ENCODE results near the gene EVPL. TPM values are rescaled to one million over a fixed set of nuclear protein-coding genes. Genes with fewer than 3 reads are reported as not detected.

EVPL gene
- total and polyA plus RNA-seq, 2 of the 13 experiments (the other 11 are each of a cell fraction or from before 2014, with no cell fraction given) = 2.1 to 8.2 TPM

DNA sequence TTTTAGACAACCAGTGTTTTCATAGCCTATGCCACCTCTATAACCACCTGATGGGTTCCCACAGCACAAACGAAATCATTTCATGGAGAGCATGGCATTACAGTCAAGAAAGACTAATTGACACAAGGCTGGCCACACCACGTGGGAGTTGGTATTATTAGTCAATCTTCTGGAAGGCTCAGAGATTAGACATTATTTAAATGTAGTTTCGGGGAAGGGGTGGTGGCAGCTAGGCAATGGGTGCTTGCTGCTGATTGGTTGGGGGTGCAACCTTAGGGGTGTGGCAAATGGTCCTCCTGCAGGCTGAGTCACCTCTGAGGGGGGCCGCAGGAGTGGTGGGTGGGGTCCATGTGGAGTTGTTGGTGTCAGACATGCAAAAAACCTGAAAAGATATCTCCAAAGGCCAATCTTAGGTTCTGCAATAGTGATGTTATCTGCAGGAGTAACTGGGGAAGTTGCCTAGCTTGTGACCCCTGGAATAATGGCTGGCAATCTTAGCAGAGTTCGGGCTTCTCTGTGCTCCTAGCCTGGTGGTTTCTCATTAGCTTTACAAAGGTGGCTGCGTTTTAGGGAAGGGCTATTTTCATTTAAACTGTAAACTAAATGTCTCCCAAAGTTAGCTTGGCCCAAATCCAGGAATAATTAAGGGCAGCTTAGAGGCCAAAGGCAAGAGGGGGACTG is 43.5 kb downstream of the EVPL start:
- ChIA-PET POLR2A (interaction anchor here (1.0 to 11.5 kb wide), 2 partner anchors 16 to 106 kb away, joined by 4 to 481 read pairs; partner anchors contain the start of gene CDK3), CTCF (ENCODE audit: low intra/inter-chr PET ratio, low total read pairs) (no interaction called here)
- in situ Hi-C loops (cut with HindIII; ENCODE audit: extremely low pct_ligation_motif_present, low pct_unique_long_range_greater_than_20kb) = no loop called here
- no peak for TF ChIP-seq SOX6 (IDR thresholded peaks at IDR 0.05)
- no peak for TF ChIP-seq SOX6 (CRISPR knock-in tag; IDR thresholded peaks at IDR 0.05)
- TF ChIP-seq, protein P1, sequence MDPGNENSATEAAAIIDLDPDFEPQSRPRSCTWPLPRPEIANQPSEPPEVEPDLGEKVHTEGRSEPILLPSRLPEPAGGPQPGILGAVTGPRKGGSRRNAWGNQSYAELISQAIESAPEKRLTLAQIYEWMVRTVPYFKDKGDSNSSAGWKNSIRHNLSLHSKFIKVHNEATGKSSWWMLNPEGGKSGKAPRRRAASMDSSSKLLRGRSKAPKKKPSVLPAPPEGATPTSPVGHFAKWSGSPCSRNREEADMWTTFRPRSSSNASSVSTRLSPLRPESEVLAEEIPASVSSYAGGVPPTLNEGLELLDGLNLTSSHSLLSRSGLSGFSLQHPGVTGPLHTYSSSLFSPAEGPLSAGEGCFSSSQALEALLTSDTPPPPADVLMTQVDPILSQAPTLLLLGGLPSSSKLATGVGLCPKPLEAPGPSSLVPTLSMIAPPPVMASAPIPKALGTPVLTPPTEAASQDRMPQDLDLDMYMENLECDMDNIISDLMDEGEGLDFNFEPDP (CRISPR knock-in tag; conservative IDR thresholded peaks at IDR 0.05) = 0 out of 2 replicates have a peak, but pooled peaks have one; percentile 40
- 0 out of 2 replicates have a peak, but pooled peaks have one; percentile 23 for TF ChIP-seq FOSL2 (CRISPR knock-in tag; IDR thresholded peaks at IDR 0.05)
- Histone ChIP-seq H3K4me2 (ENCODE audit: low read depth, low read length) (no peak overlapping the region), H3K4me3 (replicated peaks in 1 of 3; ENCODE audit: insufficient read depth in 1 of 3, low read depth in 2 of 3, low read length in 3 of 3) (no peak overlapping the region), H3K27me3 (ENCODE audit: control insufficient read depth in 1 of 2, insufficient read depth in 2 of 2, low read length in 2 of 2) (no peaks in the 10 kb centered on the region; a peak in 1 of 5 replicates), H2AFZ (ENCODE audit: low read length) (no peak overlapping the region), H3K9ac (ENCODE audit: insufficient read depth, low read depth, low read length) (no peak overlapping the region), H3K4me1 (ENCODE audit: insufficient read depth, low read length) (peaks cover 60% of the 10 kb centered on the region), H3K9me3 (ENCODE audit: low read length) (no peaks in the 10 kb centered on the region), H3K79me2 (ENCODE audit: insufficient read depth, low read length) (peaks cover 5% of the 10 kb centered on the region), H4K20me1 (ENCODE audit: insufficient read depth, low read length) (no peaks in the 10 kb centered on the region), H3K27ac (ENCODE audit: extremely low read length, insufficient read depth, low read length) (no peak overlapping the region), H3K36me3 (replicated peaks in 1 of 2; ENCODE audit: control insufficient read depth in 1 of 2, insufficient read depth in 2 of 2, low read length in 2 of 2) (peaks cover 1 to 5% of the 10 kb centered on the region in 2 experiments; a peak in 3 of 5 replicates)
- FAIRE-seq (no peak), ATAC-seq (no peak), DNase-seq (ENCODE audit: low spot score) (no peak)
- no TSS peak for BruUV-seq (replicated peaks)
- 79% methylated on average over 6 of the region's 6 CpGs for WGBS (ENCODE audit: low lambda C conversion rate)
- intact Hi-C loops (cut with micrococcal nuclease; ENCODE audit: unreplicated experiment) = no loop called here

DNA sequence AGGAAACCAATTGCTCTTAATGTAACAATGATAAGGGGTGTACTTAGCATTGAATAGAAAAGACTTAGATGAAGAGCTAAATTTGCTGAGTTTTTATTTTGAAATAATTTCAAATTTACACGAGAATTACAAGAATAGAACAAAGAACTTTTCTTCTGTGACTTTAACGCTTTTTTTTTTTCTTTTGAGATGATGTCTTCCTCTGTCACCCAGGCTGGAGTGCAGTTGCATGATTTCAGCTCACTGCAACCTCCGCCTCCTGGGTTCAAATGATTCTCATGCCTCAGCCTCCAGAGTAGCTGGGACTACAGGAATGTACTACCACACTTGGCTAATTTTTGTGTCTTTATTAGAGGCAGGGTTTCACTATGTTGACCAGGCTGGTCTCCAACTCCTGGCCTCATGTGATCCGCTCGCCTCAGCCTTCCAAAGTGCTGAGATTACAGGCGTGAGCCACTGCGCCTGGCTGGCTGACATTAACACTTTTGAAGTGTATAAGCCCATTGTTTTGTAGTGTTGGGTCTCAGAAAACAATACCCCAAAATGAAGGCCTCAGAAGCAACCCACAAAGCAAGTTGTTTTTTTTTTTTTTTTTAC is 46.0 kb downstream of the EVPL start:
- H3K79me2 ChIP-seq (ENCODE audit: insufficient read depth, low read length) = peaks cover 25% of the 10 kb centered on the region
- TF ChIP-seq, protein P2, sequence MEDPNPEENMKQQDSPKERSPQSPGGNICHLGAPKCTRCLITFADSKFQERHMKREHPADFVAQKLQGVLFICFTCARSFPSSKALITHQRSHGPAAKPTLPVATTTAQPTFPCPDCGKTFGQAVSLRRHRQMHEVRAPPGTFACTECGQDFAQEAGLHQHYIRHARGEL (CRISPR knock-in tag; IDR thresholded peaks at IDR 0.05) = no peak
- no peak for TF ChIP-seq CHCHD3 (CRISPR knock-in tag; IDR thresholded peaks at IDR 0.05)
- TF ChIP-seq ATRX (CRISPR knock-in tag; IDR thresholded peaks at IDR 0.05; ENCODE audit: borderline replicate concordance) = no peak
- TF ChIP-seq MXI1 (IDR thresholded peaks at IDR 0.05; ENCODE audit: borderline replicate concordance, low read depth, low read length) = no peak
- TF ChIP-seq, protein P3, sequence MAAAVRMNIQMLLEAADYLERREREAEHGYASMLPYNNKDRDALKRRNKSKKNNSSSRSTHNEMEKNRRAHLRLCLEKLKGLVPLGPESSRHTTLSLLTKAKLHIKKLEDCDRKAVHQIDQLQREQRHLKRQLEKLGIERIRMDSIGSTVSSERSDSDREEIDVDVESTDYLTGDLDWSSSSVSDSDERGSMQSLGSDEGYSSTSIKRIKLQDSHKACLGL (CRISPR knock-in tag; IDR thresholded peaks at IDR 0.05) = no peak
- no peak for TF ChIP-seq GABPA (IDR thresholded peaks at IDR 0.05; ENCODE audit: low read depth, low read length)
- no peak for TF ChIP-seq GABPA (CRISPR knock-in tag; IDR thresholded peaks at IDR 0.05; ENCODE audit: low read depth)
- no peak for TF ChIP-seq ETV5 (CRISPR knock-in tag; IDR thresholded peaks at IDR 0.05; ENCODE audit: borderline replicate concordance)
- no peak for TF ChIP-seq YEATS4 (CRISPR knock-in tag; IDR thresholded peaks at IDR 0.05; ENCODE audit: borderline replicate concordance)

More for the DNA sequence above, 46.0 kb downstream of the EVPL start:
- no peaks in the 10 kb centered on the region; a peak in 1 of 5 replicates for H3K27me3 ChIP-seq (ENCODE audit: control insufficient read depth in 1 of 2, insufficient read depth in 2 of 2, low read length in 2 of 2)
- ATAC-seq (no peak), DNase-seq (ENCODE audit: low spot score) (no peak), FAIRE-seq (no peak)
- H3K27ac ChIP-seq (ENCODE audit: extremely low read length, insufficient read depth, low read length) = peak overlapping the region; percentile 99
- H3K9ac ChIP-seq (ENCODE audit: insufficient read depth, low read depth, low read length) = peak overlapping the region; percentile 91; the same call in 1 of the 2 replicates
- ChIA-PET POLR2A (interaction anchor here (0.9 to 11.5 kb wide), 4 partner anchors 18 to 126 kb away, joined by 3 to 481 read pairs (median 4); partner anchors contain the start of genes CDK3 and WBP2), CTCF (ENCODE audit: low intra/inter-chr PET ratio, low total read pairs) (no interaction called here)
- H3K4me1 ChIP-seq (ENCODE audit: insufficient read depth, low read length) = peaks cover 71% of the 10 kb centered on the region
- no TSS peak for BruUV-seq (replicated peaks)
- H3K4me2 ChIP-seq (ENCODE audit: low read depth, low read length) = peak overlapping the region; percentile 87
- WGBS (ENCODE audit: low lambda C conversion rate) = 88% methylated on average over 7 of the region's 7 CpGs
- in situ Hi-C loops (cut with HindIII; ENCODE audit: extremely low pct_ligation_motif_present, low pct_unique_long_range_greater_than_20kb) = no loop called here
- H4K20me1 ChIP-seq (ENCODE audit: insufficient read depth, low read length) = no peaks in the 10 kb centered on the region
- H3K9me3 ChIP-seq (ENCODE audit: low read length) = no peaks in the 10 kb centered on the region
- intact Hi-C loops (cut with micrococcal nuclease; ENCODE audit: unreplicated experiment) = no loop called here
- no peak overlapping the region; a peak in 2 of 6 replicates for H3K4me3 ChIP-seq (replicated peaks in 1 of 3; ENCODE audit: insufficient read depth in 1 of 3, low read depth in 2 of 3, low read length in 3 of 3)
- H3K36me3 ChIP-seq (replicated peaks in 1 of 2; ENCODE audit: control insufficient read depth in 1 of 2, insufficient read depth in 2 of 2, low read length in 2 of 2) = peaks cover 1 to 3% of the 10 kb centered on the region in 2 experiments; a peak in 3 of 5 replicates
- no peak overlapping the region for H2AFZ ChIP-seq (ENCODE audit: low read length)

Measured in HepG2 (cell line).